ENCODE results near the gene BCAR3. TPM values are rescaled to one million over a fixed set of nuclear protein-coding genes. Genes with fewer than 3 reads are reported as not detected.

The BCAR3 gene
- total RNA-seq, 1 donor from 2014 or later: 11.7 TPM

DNA sequence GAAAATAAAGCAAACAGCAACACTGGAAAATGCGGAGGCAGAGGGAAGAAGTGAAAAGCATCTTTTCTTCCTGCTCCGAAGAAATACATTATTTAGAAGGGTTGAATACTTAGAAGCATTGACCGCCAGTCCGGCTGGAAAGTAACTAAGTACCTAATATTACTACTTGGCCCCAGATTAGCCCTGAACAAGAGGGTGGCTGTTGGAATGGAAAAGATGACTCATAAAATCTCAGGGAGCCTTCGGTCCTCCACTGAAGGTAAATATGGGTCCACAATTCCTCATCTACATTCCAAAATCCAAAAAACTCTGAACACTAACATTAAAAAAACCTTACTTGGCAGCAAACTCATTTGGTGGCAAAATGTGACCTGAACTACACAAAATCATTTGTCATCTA lies 40.1 kb downstream of the BCAR3 start:
- TF ChIP-seq CTCF (IDR thresholded peaks at IDR 0.05) (no peak), EZH2 (IDR thresholded peaks at IDR 0.05) (no peak), EZH2phosphoT487 (IDR thresholded peaks at IDR 0.05) (no peak)
- no peak for DNase-seq (ENCODE audit: low spot score)
- Histone ChIP-seq H2AFZ (replicated peaks) (no peak overlapping the region), H3K9me3 (ENCODE audit: low read depth) (no peaks in the 10 kb centered on the region), H3F3A (ENCODE audit: low read depth) (peaks cover 22% of the 10 kb centered on the region), H4K20me1 (ENCODE audit: low read depth) (peaks cover 4% of the 10 kb centered on the region), H3K27me3 (no peaks in the 10 kb centered on the region), H3K9ac (no peak overlapping the region), H3K4me3 (no peak overlapping the region), H3K36me3 (no peaks in the 10 kb centered on the region), H3K27ac (no peak overlapping the region), H3K79me2 (ENCODE audit: low read depth) (no peaks in the 10 kb centered on the region), H3K4me2 (no peak overlapping the region), H3K4me1 (peaks cover 33% of the 10 kb centered on the region)
- Mint-ChIP-seq H3K4me3 (no peak overlapping the region), H3K4me1 (peaks cover 41% of the 10 kb centered on the region), H3K36me3 (peaks cover 38% of the 10 kb centered on the region), H3K27ac (no peak overlapping the region), H3K27me3 (ENCODE audit: insufficient read depth, low read depth) (peaks cover 7% of the 10 kb centered on the region), H3K9me3 (peaks cover 7% of the 10 kb centered on the region)

DNA sequence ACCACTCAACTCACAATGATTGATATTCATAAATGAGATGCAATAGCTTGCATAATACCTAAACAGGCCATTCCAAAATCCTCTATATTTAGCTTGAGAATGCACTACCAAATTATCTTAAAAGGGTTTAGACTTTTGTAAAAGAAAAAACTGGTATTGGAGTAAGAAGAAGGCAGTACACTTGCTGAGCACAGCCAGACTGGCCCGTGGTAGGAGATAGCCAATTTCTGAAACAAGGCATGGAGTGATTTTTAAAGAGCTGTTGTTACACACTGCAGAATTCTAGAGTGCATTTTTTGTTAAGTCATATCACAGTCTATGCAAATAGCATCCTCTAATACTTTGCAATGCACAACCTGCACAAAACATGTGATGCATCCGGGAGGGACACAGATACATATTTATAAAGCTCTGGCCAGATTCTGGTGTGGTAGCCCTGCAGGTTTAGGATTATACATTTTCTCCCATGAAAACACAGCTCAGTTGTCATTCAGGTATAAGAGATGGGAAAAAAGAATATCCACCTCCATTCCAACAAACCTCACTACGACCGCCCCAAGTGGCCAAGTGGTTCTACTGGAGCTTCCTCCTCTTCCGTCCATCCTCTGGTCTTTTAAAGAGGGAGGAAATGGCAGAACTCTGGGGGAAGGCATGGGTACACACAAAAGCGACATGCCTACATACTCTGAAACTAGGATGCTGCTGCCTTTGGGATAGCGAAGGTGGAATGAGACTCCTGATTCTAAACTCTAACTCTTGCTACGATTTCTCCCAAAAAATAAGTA lies 40.8 kb downstream of the BCAR3 start:
- Mint-ChIP-seq H3K4me3 (no peak overlapping the region), H3K27ac (no peak overlapping the region), H3K36me3 (peaks cover 38% of the 10 kb centered on the region), H3K9me3 (peaks cover 7% of the 10 kb centered on the region), H3K27me3 (ENCODE audit: insufficient read depth, low read depth) (peaks cover 7% of the 10 kb centered on the region), H3K4me1 (peaks cover 48% of the 10 kb centered on the region)
- Histone ChIP-seq H4K20me1 (ENCODE audit: low read depth) (peaks cover 8% of the 10 kb centered on the region), H3K4me3 (no peak overlapping the region), H3K9me3 (ENCODE audit: low read depth) (no peaks in the 10 kb centered on the region), H2AFZ (replicated peaks) (no peak overlapping the region), H3K9ac (no peak overlapping the region), H3K4me2 (no peak overlapping the region), H3K4me1 (peaks cover 36% of the 10 kb centered on the region), H3K79me2 (ENCODE audit: low read depth) (no peaks in the 10 kb centered on the region), H3F3A (ENCODE audit: low read depth) (peaks cover 29% of the 10 kb centered on the region), H3K36me3 (no peaks in the 10 kb centered on the region), H3K27ac (no peak overlapping the region), H3K27me3 (no peaks in the 10 kb centered on the region)
- no peak for TF ChIP-seq CTCF (IDR thresholded peaks at IDR 0.05)
- no peak for TF ChIP-seq EZH2 (IDR thresholded peaks at IDR 0.05)
- TF ChIP-seq EZH2phosphoT487 (IDR thresholded peaks at IDR 0.05): no peak
- no peak for DNase-seq (ENCODE audit: low spot score)

GRCh38 chr1:93638981-93639380 lies 42.7 kb downstream of the BCAR3 start:
- H3K27me3 Mint-ChIP-seq (ENCODE audit: insufficient read depth, low read depth): peaks cover 7% of the 10 kb centered on the region
- no peaks in the 10 kb centered on the region for H3K27me3 ChIP-seq
- no peak overlapping the region for H2AFZ ChIP-seq (replicated peaks)
- H3K4me3 ChIP-seq: no peak overlapping the region
- H3K27ac ChIP-seq: no peak overlapping the region
- no peak overlapping the region for H3K4me3 Mint-ChIP-seq
- H3K79me2 ChIP-seq (ENCODE audit: low read depth): no peaks in the 10 kb centered on the region
- H3K9ac ChIP-seq: no peak overlapping the region
- DNase-seq (ENCODE audit: low spot score): peak; percentile 56
- peaks cover 47% of the 10 kb centered on the region for H3K4me1 Mint-ChIP-seq
- peaks cover 14% of the 10 kb centered on the region for H3K9me3 Mint-ChIP-seq
- H3K9me3 ChIP-seq (ENCODE audit: low read depth): no peaks in the 10 kb centered on the region
- H4K20me1 ChIP-seq (ENCODE audit: low read depth): peaks cover 16% of the 10 kb centered on the region
- no peak for TF ChIP-seq EZH2 (IDR thresholded peaks at IDR 0.05)
- no peaks in the 10 kb centered on the region for H3K36me3 ChIP-seq
- H3K27ac Mint-ChIP-seq: peak overlapping the region; percentile 46
- H3K4me2 ChIP-seq: peak overlapping the region; percentile 33
- peaks cover 38% of the 10 kb centered on the region for H3K4me1 ChIP-seq
- H3F3A ChIP-seq (ENCODE audit: low read depth): peaks cover 42% of the 10 kb centered on the region
- H3K36me3 Mint-ChIP-seq: peaks cover 43% of the 10 kb centered on the region

GRCh38 chr1:93638307-93638847 lies 43.3 kb downstream of the BCAR3 start:
- TF ChIP-seq EZH2 (IDR thresholded peaks at IDR 0.05) (no peak), CTCF (IDR thresholded peaks at IDR 0.05) (no peak), EZH2phosphoT487 (IDR thresholded peaks at IDR 0.05) (no peak)
- H2AFZ ChIP-seq (replicated peaks): no peak overlapping the region
- H3K27ac Mint-ChIP-seq: peak overlapping the region; percentile 82
- peak overlapping the region; percentile 35 for H3K4me3 Mint-ChIP-seq
- peaks cover 43% of the 10 kb centered on the region for H3K36me3 Mint-ChIP-seq
- H3K4me2 ChIP-seq: peak overlapping the region; percentile 33
- no peaks in the 10 kb centered on the region for H3K27me3 ChIP-seq
- DNase-seq (ENCODE audit: low spot score): no peak
- H3K9me3 ChIP-seq (ENCODE audit: low read depth): no peaks in the 10 kb centered on the region
- peaks cover 7% of the 10 kb centered on the region for H3K27me3 Mint-ChIP-seq (ENCODE audit: insufficient read depth, low read depth)
- H3K4me1 Mint-ChIP-seq: peaks cover 43% of the 10 kb centered on the region
- H3K79me2 ChIP-seq (ENCODE audit: low read depth): no peaks in the 10 kb centered on the region
- no peak overlapping the region for H3K9ac ChIP-seq
- H3K27ac ChIP-seq: no peak overlapping the region
- H3K36me3 ChIP-seq: no peaks in the 10 kb centered on the region
- peaks cover 16% of the 10 kb centered on the region for H4K20me1 ChIP-seq (ENCODE audit: low read depth)
- peaks cover 38% of the 10 kb centered on the region for H3K4me1 ChIP-seq
- H3K9me3 Mint-ChIP-seq: peaks cover 12% of the 10 kb centered on the region
- peaks cover 42% of the 10 kb centered on the region for H3F3A ChIP-seq (ENCODE audit: low read depth)
- no peak overlapping the region for H3K4me3 ChIP-seq
